Neural cell (in vitro differentiated cells): ENCODE data around the gene ZNF774. TPM values are rescaled to one million over a fixed set of nuclear protein-coding genes. Genes with fewer than 3 reads are reported as not detected.
"Not testable (repeated sequence)": the region's sequence is repeated elsewhere in the genome, so short reads cannot be mapped to it uniquely, and the experiment has no call there.

Experiments
- H2AFZ ChIP-seq: fragments of 200-600, 300-800 bp; sonication (generic), shearing (Covaris generic); 2 replicates; pipeline ENCODE4 v1.6.0; 2014; ENCODE audit warnings: low read depth, mild to moderate bottlenecking, antibody characterized with exemption, low read length, moderate library complexity
- H3F3A ChIP-seq: fragments of 200-600 bp; shearing (Covaris generic); 2 replicates; pipeline ENCODE4 v1.6.1; 2016; ENCODE audit warnings: mild to moderate bottlenecking, moderate library complexity, mixed read lengths, antibody characterized with exemption, low read length; ENCODE audit not compliant: insufficient read depth, poor library complexity, severe bottlenecking
- H3K27ac ChIP-seq: fragments of 200-600, 300-800 bp; sonication (generic), shearing (Covaris generic); 2 replicates; pipeline ENCODE4 v1.5.1; 2014; ENCODE audit warnings: mild to moderate bottlenecking, low read length, moderate library complexity
- H3K27me3 ChIP-seq: fragments of 300-800, 200-600 bp; sonication (generic), shearing (Covaris generic); 2 replicates; pipeline ENCODE4 v1.6.0; 2014; ENCODE audit warnings: mild to moderate bottlenecking, low read depth, low read length, moderate library complexity; ENCODE audit not compliant: insufficient read depth
- H3K36me3 ChIP-seq: fragments of 300-800, 200-600 bp; sonication (generic), shearing (Covaris generic); 2 replicates; pipeline ENCODE4 v1.5.1; 2014; ENCODE audit warnings: mild to moderate bottlenecking, antibody characterized with exemption, low read length, moderate library complexity; ENCODE audit not compliant: insufficient read depth
- H3K4me2 ChIP-seq: fragments of 300-800, 200-600 bp; sonication (generic), shearing (Covaris generic); 2 replicates; pipeline ENCODE4 v1.6.0; 2014; ENCODE audit warnings: mild to moderate bottlenecking, low read length
- H3K4me3 ChIP-seq: fragments of 300-800, 200-600 bp; sonication (generic), shearing (Covaris generic); 2 replicates; pipeline ENCODE4 v1.5.1; 2014; ENCODE audit warnings: mild to moderate bottlenecking, low read length, moderate library complexity
- H3K79me2 ChIP-seq: fragments of 200-600 bp; shearing (Covaris generic); replicated peaks from 2 replicates; pipeline ENCODE4 v1.6.0; 2014; ENCODE audit warnings: mild to moderate bottlenecking, low read length, moderate library complexity; ENCODE audit not compliant: insufficient read depth
- H3K9ac ChIP-seq: fragments of 300-800, 200-600 bp; sonication (generic), shearing (Covaris generic); 2 replicates; pipeline ENCODE4 v1.6.1; 2016; ENCODE audit warnings: mild to moderate bottlenecking, low read length, mixed read lengths
- H3K9me2 ChIP-seq: fragments of 200-600 bp; shearing (Covaris generic); 2 replicates; pipeline ENCODE4 v1.6.1; 2016; ENCODE audit warnings: mild to moderate bottlenecking, low read length, mixed read lengths; ENCODE audit not compliant: insufficient read depth
- H3K9me3 ChIP-seq: fragments of 200-600, 300-800 bp; sonication (generic), shearing (Covaris generic); 2 replicates; pipeline ENCODE4 v1.6.1; 2016; ENCODE audit warnings: mild to moderate bottlenecking, mixed run types, low read length, moderate library complexity, mixed read lengths
- H4K20me1 ChIP-seq: fragments of 200-600 bp; shearing (Covaris generic); 2 replicates; pipeline ENCODE4 v1.6.1; 2016; ENCODE audit warnings: mild to moderate bottlenecking, mixed run types; ENCODE audit not compliant: insufficient read depth
- EP300 ChIP-seq: fragments of 450-650 bp; conservative IDR thresholded peaks from 2 replicates; pipeline ENCODE4 v1.6.1; 2014; ENCODE audit warnings: antibody characterized with exemption, mild to moderate bottlenecking, moderate library complexity; ENCODE audit not compliant: poor library complexity, severe bottlenecking
- EZH2 ChIP-seq: fragments of 200-600, 300-800 bp; shearing (Covaris generic), sonication (generic); IDR thresholded peaks from 2 replicates; pipeline ENCODE4 v1.6.1; 2014; ENCODE audit warnings: antibody characterized with exemption, low read length, borderline replicate concordance, mild to moderate bottlenecking; ENCODE audit not compliant: insufficient read depth, poor library complexity, severe bottlenecking
- POLR2AphosphoS5 ChIP-seq: IDR thresholded peaks from 2 replicates; pipeline ENCODE4 v1.6.1; 2012
- RAD21 ChIP-seq: fragments of 450-650 bp; conservative IDR thresholded peaks from 2 replicates; pipeline ENCODE4 v1.6.1; 2014; ENCODE audit warnings: antibody characterized with exemption, mild to moderate bottlenecking, moderate library complexity
- REST ChIP-seq: IDR thresholded peaks from 2 replicates; pipeline ENCODE4 v1.6.1; 2012; ENCODE audit warnings: borderline replicate concordance
- SMC3 ChIP-seq: fragments of 450-650 bp; conservative IDR thresholded peaks from 2 replicates; pipeline ENCODE4 v1.6.1; 2014; ENCODE audit warnings: antibody characterized with exemption, mild to moderate bottlenecking, moderate library complexity; ENCODE audit not compliant: poor library complexity
- TAF1 ChIP-seq: IDR thresholded peaks from 2 replicates; pipeline ENCODE4 v1.6.1; 2012; ENCODE audit warnings: low read depth
- polyA plus RNA-seq: library from polyadenylated mRNA; depleted of rRNA; stranded (reverse); fragments of >200 nt; gene quantifications from 2 replicates; pipeline ENCODE4 v1.2.3, GENCODE V29; 2014
- small RNA-seq, 3 experiments: library from RNA; depleted of rRNA; stranded (forward); fragments of <200 nt; gene quantifications; one replicate each; pipeline ENCODE3, GENCODE V24; 2012

The ZNF774 gene
- polyA plus RNA-seq, 1 donor from 2014 or later = 6.8 TPM

- not testable (repeated sequence) for H4K20me1 ChIP-seq, H3K9me3 ChIP-seq, H3K9me2 ChIP-seq, H3K79me2 ChIP-seq, H3K27me3 ChIP-seq, H3K9ac ChIP-seq, H3K4me3 ChIP-seq, H3K27ac ChIP-seq, H2AFZ ChIP-seq, H3F3A ChIP-seq, H3K4me2 ChIP-seq, H3K36me3 ChIP-seq
These were observed 58.2 kb downstream of the ZNF774 start for GRCh38 chr15:90410316-90410715.

- Histone ChIP-seq H3K36me3 (no peaks in the 10 kb centered on the region), H3K4me2 (no peak overlapping the region), H3K27ac (no peak overlapping the region), H3K9me3 (no peaks in the 10 kb centered on the region), H3K79me2 (no peaks in the 10 kb centered on the region), H2AFZ (no peak overlapping the region), H4K20me1 (no peaks in the 10 kb centered on the region), H3K9ac (no peak overlapping the region), H3K4me3 (no peak overlapping the region), H3F3A (no peaks in the 10 kb centered on the region), H3K27me3 (no peaks in the 10 kb centered on the region), H3K9me2 (no peaks in the 10 kb centered on the region)
- TF ChIP-seq TAF1 = no peak
- TF ChIP-seq EP300 = no peak
- TF ChIP-seq REST = no peak
- no peak for TF ChIP-seq EZH2
- no peak for TF ChIP-seq SMC3
- TF ChIP-seq RAD21 = no peak
- no peak for TF ChIP-seq POLR2AphosphoS5
These were observed 59.1 kb downstream of the ZNF774 start for GRCh38 chr15:90411176-90411575.

Small RNAs within 50 kb of the gene (small RNA-seq; reads per million reads assigned to genes)
- gene NDUFA3P4 = 0 reads per million in 3 experiments

Other genes starting within 250 kb of the ZNF774 start
- gene IDH2, start 249.8 kb upstream of the ZNF774 start, polyA plus RNA-seq = 84.7 and 102 TPM in 2 replicates
- 11.0 and 12.1 TPM in 2 replicates for gene SEMA4B, start 151.0 kb upstream of the ZNF774 start, polyA plus RNA-seq
- 9.4 and 10.2 TPM in 2 replicates for gene CIB1, start 118.3 kb upstream of the ZNF774 start, polyA plus RNA-seq
- 4.3 and 5.8 TPM in 2 replicates for gene GDPGP1, start 118.1 kb upstream of the ZNF774 start, polyA plus RNA-seq
- gene TTLL13, start 102.7 kb upstream of the ZNF774 start, polyA plus RNA-seq = 0.33 TPM in 1 of 2 replicates, not detected in the other
- gene NGRN, start 86.6 kb upstream of the ZNF774 start, polyA plus RNA-seq = 466 and 494 TPM in 2 replicates
- gene IQGAP1, start 36.0 kb downstream of the ZNF774 start, polyA plus RNA-seq = 16.6 and 21.2 TPM in 2 replicates
- gene CRTC3, start 177.6 kb downstream of the ZNF774 start, polyA plus RNA-seq = 5.5 and 17.1 TPM in 2 replicates